Subcutaneous adipose tissue (tissue), 4 donors: Measurements from ENCODE around the gene ZNF236. TPM values are rescaled to one million over a fixed set of nuclear protein-coding genes. Genes with fewer than 3 reads are reported as not detected.

Experiments
- CTCF ChIP-seq: fragments of 450-650 bp; IDR thresholded peaks from one replicate; pipeline ENCODE4 v1.5.1; 2016; ENCODE audit warnings: low read depth, mild to moderate bottlenecking, control low read depth, antibody characterized with exemption, moderate library complexity
- total RNA-seq, 4 donors: library from RNA; depleted of rRNA; stranded (reverse); fragments of >200 nt; gene quantifications; one replicate each; pipeline ENCODE4 v1.1.0, GENCODE V29; 2016

ZNF236 gene
- total RNA-seq, 4 donors from 2014 or later: 11.4 to 15.5 (median 13.8) TPM

- TF ChIP-seq CTCF: no peak
These were observed 8.1 kb upstream of the ZNF236 start for GRCh38 chr18:76814256-76814655.

GRCh38 chr18:76816127-76816526, 6.2 kb upstream of the ZNF236 start:
- no peak for TF ChIP-seq CTCF

GRCh38 chr18:76817888-76818611, 4.3 kb upstream of the ZNF236 start:
- no peak for TF ChIP-seq CTCF

GRCh38 chr18:76819411-76820136, 2.8 kb upstream of the ZNF236 start:
- TF ChIP-seq CTCF: no peak

- no peak for TF ChIP-seq CTCF
These were observed 942 bp upstream of the ZNF236 start for GRCh38 chr18:76821356-76821874.

- TF ChIP-seq CTCF: no peak
These were observed 367 bp upstream of the ZNF236 start for GRCh38 chr18:76821875-76822505.

- no peak for TF ChIP-seq CTCF
These were observed 793 bp downstream of the ZNF236 start for GRCh38 chr18:76823161-76823538.
